KMS-11 (cell line): Measurements from ENCODE around the gene HOXC9.

Experiments used
- H2AFZ ChIP-seq: fragments of 200-600 bp; sonication (generic); 2 replicates; pipeline ENCODE4 v1.6.1; 2016; ENCODE audit warnings: antibody characterized with exemption, mixed run types, low read depth
- H3K27ac ChIP-seq: fragments of 200-600 bp; sonication (generic); 2 replicates; pipeline ENCODE4 v1.6.1; 2016; ENCODE audit warnings: mild to moderate bottlenecking, mixed run types
- H3K27me3 ChIP-seq: fragments of 200-600 bp; sonication (generic); 2 replicates; pipeline ENCODE4 v1.6.1; 2017; ENCODE audit warnings: mild to moderate bottlenecking, low read depth, mixed run types, moderate library complexity; ENCODE audit not compliant: insufficient read depth
- H3K36me3 ChIP-seq: fragments of 200-600 bp; sonication (generic); 2 replicates; pipeline ENCODE4 v1.6.1; 2017; ENCODE audit warnings: mild to moderate bottlenecking, mixed run types; ENCODE audit not compliant: insufficient read depth
- H3K4me1 ChIP-seq: fragments of 200-600 bp; sonication (generic); 2 replicates; pipeline ENCODE4 v1.6.1; 2016; ENCODE audit warnings: mild to moderate bottlenecking, low read depth, mixed run types; ENCODE audit not compliant: poor library complexity, severe bottlenecking
- H3K4me2 ChIP-seq: fragments of 200-600 bp; sonication (generic); 2 replicates; pipeline ENCODE4 v1.7.0; 2016; ENCODE audit warnings: mild to moderate bottlenecking, mixed run types
- H3K4me3 ChIP-seq: fragments of 200-600 bp; sonication (generic); IDR thresholded peaks from 2 replicates; pipeline ENCODE4 v1.6.1; 2017; ENCODE audit warnings: low read depth, low read length, mixed read lengths; ENCODE audit not compliant: insufficient read depth
- H3K79me2 ChIP-seq: fragments of 200-600 bp; sonication (generic); 2 replicates; pipeline ENCODE4 v1.6.1; 2016; ENCODE audit warnings: low read depth, mixed run types; ENCODE audit not compliant: insufficient read depth
- H3K9ac ChIP-seq: fragments of 200-600 bp; sonication (generic); 2 replicates; pipeline ENCODE4 v1.6.1; 2016; ENCODE audit warnings: mild to moderate bottlenecking, mixed run types
- H4K20me1 ChIP-seq: fragments of 200-600 bp; sonication (generic); 2 replicates; pipeline ENCODE4 v1.6.1; 2016; ENCODE audit warnings: mild to moderate bottlenecking, mixed run types; ENCODE audit not compliant: insufficient read depth
- TF ChIP-seq, protein P1 (sequence below): fragments of 200-600 bp; sonication (generic); conservative IDR thresholded peaks from 2 replicates; pipeline ENCODE4 v1.6.1; 2017; ENCODE audit warnings: low read depth, mild to moderate bottlenecking, antibody characterized with exemption, low read length, moderate library complexity, mixed read lengths

Gene HOXC9

GRCh38 chr12:54000116-54001114 lies at the start of gene HOXC9:
HOXC9 (plus strand) TSS chr12:54000161; CDS start chr12:54000189, 28 bp downstream.
- TF ChIP-seq, protein P1, sequence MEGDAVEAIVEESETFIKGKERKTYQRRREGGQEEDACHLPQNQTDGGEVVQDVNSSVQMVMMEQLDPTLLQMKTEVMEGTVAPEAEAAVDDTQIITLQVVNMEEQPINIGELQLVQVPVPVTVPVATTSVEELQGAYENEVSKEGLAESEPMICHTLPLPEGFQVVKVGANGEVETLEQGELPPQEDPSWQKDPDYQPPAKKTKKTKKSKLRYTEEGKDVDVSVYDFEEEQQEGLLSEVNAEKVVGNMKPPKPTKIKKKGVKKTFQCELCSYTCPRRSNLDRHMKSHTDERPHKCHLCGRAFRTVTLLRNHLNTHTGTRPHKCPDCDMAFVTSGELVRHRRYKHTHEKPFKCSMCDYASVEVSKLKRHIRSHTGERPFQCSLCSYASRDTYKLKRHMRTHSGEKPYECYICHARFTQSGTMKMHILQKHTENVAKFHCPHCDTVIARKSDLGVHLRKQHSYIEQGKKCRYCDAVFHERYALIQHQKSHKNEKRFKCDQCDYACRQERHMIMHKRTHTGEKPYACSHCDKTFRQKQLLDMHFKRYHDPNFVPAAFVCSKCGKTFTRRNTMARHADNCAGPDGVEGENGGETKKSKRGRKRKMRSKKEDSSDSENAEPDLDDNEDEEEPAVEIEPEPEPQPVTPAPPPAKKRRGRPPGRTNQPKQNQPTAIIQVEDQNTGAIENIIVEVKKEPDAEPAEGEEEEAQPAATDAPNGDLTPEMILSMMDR = no peak
- H3K9ac ChIP-seq = peak within 1 kb of the TSS; percentile 8; the same call in 1 of the 2 replicates
- H3K27me3 ChIP-seq = peaks cover 99% of the 10 kb centered on the region
- H4K20me1 ChIP-seq = no peaks in the 10 kb centered on the region
- H3K79me2 ChIP-seq = no peaks in the 10 kb centered on the region
- no peak within 1 kb of the TSS for H3K27ac ChIP-seq
- peaks cover 18% of the 10 kb centered on the region for H3K4me1 ChIP-seq
- no peak within 1 kb of the TSS for H3K4me3 ChIP-seq
- peak within 1 kb of the TSS; percentile 80 for H2AFZ ChIP-seq
- peak within 1 kb of the TSS; percentile 61 for H3K4me2 ChIP-seq
- no peaks in the 10 kb centered on the region for H3K36me3 ChIP-seq

DNA sequence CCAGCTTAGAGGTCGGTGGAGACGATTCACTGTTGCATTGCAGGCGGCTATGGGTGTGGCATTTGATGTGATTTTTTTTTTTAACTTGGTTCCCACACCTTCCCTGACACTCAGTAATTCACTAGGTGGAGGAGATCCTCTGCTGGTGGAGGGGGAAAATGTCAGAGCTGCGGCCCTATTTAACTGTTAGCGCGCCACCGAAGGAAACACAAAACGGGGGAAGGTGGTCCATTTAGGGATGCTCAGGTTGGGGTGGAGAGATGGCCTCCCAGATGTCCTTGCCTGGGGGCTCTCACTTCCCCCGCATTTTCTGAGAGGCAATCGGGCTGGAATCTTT lies 49.6 kb upstream of the HOXC9 start:
- H3K4me3 ChIP-seq = no peak overlapping the region
- no peaks in the 10 kb centered on the region for H3K79me2 ChIP-seq
- H4K20me1 ChIP-seq = no peaks in the 10 kb centered on the region
- TF ChIP-seq, protein P1 = no peak
- H3K9ac ChIP-seq = no peak overlapping the region
- H3K27me3 ChIP-seq = peaks cover 98% of the 10 kb centered on the region
- H2AFZ ChIP-seq = no peak overlapping the region
- H3K36me3 ChIP-seq = no peaks in the 10 kb centered on the region
- H3K4me1 ChIP-seq = no peaks in the 10 kb centered on the region
- H3K27ac ChIP-seq = no peak overlapping the region
- no peak overlapping the region for H3K4me2 ChIP-seq

DNA sequence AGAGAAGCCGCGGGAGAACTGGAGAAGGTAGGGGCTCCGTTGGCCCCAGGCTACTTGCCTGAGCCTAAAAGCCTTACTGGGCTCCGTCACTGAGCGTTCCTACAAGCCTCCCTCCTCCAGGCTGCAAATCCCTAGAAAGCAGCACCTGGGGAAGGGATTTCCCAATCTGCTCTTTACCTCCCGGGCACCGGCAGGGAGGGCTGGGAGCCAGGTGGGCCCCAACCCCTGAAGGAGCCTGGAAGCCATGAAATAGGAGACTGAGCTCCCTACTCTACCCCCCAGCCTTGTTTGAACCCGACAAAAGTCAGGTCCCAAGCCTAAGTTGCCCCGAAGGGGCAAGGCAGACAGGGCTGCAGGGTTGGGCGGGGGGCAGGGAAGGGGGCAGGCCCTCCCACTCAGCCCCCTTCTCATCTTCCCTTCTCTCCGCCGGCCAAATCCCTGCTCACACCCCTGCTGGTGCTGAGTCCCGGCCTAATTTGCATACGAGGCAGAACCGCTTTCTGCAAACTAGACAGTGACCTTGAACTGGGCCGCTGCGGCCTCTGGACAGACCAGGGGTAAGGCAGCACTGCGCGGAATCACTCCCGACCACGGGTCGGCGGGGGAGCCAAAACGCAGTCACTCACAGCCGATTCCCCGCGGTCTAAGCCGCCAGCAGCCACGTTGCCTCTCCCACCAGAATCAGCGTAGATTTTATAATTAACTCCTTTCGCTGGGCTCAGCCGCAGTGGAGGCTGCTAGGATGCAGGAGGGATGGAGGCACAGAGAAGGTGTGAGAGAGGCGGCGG lies 49.0 kb upstream of the HOXC9 start:
- Histone ChIP-seq H3K79me2 (no peaks in the 10 kb centered on the region), H3K27me3 (peaks cover 98% of the 10 kb centered on the region), H3K27ac (no peak overlapping the region), H3K4me1 (no peaks in the 10 kb centered on the region), H4K20me1 (no peaks in the 10 kb centered on the region), H3K4me2 (no peak overlapping the region), H3K9ac (no peak overlapping the region), H2AFZ (no peak overlapping the region), H3K36me3 (no peaks in the 10 kb centered on the region), H3K4me3 (no peak overlapping the region)
- TF ChIP-seq, protein P1 = no peak

- Histone ChIP-seq H3K27ac (no peak overlapping the region), H4K20me1 (no peaks in the 10 kb centered on the region), H3K4me1 (no peaks in the 10 kb centered on the region), H3K4me2 (no peak overlapping the region), H2AFZ (no peak overlapping the region), H3K27me3 (peaks cover 98% of the 10 kb centered on the region), H3K9ac (no peak overlapping the region), H3K79me2 (no peaks in the 10 kb centered on the region), H3K4me3 (no peak overlapping the region), H3K36me3 (no peaks in the 10 kb centered on the region)
- TF ChIP-seq, protein P1 = no peak
These were observed 48.2 kb upstream of the HOXC9 start for GRCh38 chr12:53951577-53952334.
